H1 (cell line): ENCODE measurements around the gene MAGIX. TPM values are rescaled to one million over a fixed set of nuclear protein-coding genes. Genes with fewer than 3 reads are reported as not detected.

Experiments used
- BRCA1 ChIP-seq: IDR thresholded peaks from 2 replicates; pipeline ENCODE4 v1.6.1; 2012; ENCODE audit warnings: low read depth, low read length, improper control_type of control experiment
- E2F6 ChIP-seq: IDR thresholded peaks from 2 replicates; pipeline ENCODE4 v1.6.1; 2012; ENCODE audit warnings: inconsistent platforms
- EGR1 ChIP-seq: IDR thresholded peaks from 2 replicates; pipeline ENCODE4 v1.6.1; 2011; ENCODE audit warnings: low read depth, low read length, borderline replicate concordance
- HDAC2 ChIP-seq, 2 experiments: fragments of 300-600 bp in 1 of 2; sonication (generic) in 1 of 2; IDR thresholded peaks; 2 replicates each; pipeline ENCODE4 v1.6.1; 2011 to 2012; ENCODE audit warnings: low read depth in 2 of 2, low read length in 2 of 2, mild to moderate bottlenecking in 2 of 2, moderate library complexity in 2 of 2, borderline replicate concordance in 1 of 2, inconsistent platforms in 1 of 2
- JUND ChIP-seq: IDR thresholded peaks from 2 replicates; pipeline ENCODE4 v1.6.1; 2011; ENCODE audit warnings: mild to moderate bottlenecking, improper control_type of control experiment, low read length
- SIRT6 ChIP-seq: IDR thresholded peaks from one replicate; pipeline ENCODE4 v1.7.1; 2012; ENCODE audit warnings: low read length, inconsistent platforms
- ZNF274 ChIP-seq: IDR thresholded peaks from 2 replicates; pipeline ENCODE4 v1.7.0; 2012; ENCODE audit warnings: low read length, borderline replicate concordance; ENCODE audit errors: extremely low read depth
- polyA plus RNA-seq, 7 experiments: library from polyadenylated mRNA; depleted of rRNA in 3 of 7; stranded (reverse) in 5 of 7; unstranded in 2 of 7; fragments of >200 nt in 5 of 7; fragments of 200-250 nt in 2 of 7; gene quantifications; 1 replicate in 5 of 7; 2 replicates in 1 of 7; 4 replicates in 1 of 7; pipeline versions ENCODE4 v1.2.1 to v1.2.3, GENCODE V29; 2011 to 2013; ENCODE audit warnings: missing spikeins in 2 of 7, mixed read lengths in 2 of 7
- total RNA-seq: library from RNA; stranded (reverse); fragmentation: NEBNext Ultra II Directional; extraction: Animal tissue kit (Norgen Biotek cat#: 25700); gene quantifications from 2 replicates; pipeline ENCODE4 v1.2.1, GENCODE V29; 2021
- TF ChIP-seq, protein P1 (sequence below), 3 experiments: IDR thresholded peaks; 1 replicate in 2 of 3; 2 replicates in 1 of 3; pipeline versions ENCODE4 v1.5.1 to v1.6.1; 2011; ENCODE audit warnings: low read length in 3 of 3, mild to moderate bottlenecking in 3 of 3, inconsistent platforms in 2 of 3, low read depth in 1 of 3, moderate library complexity in 1 of 3; ENCODE audit not compliant: insufficient read depth in 1 of 3; ENCODE audit errors: control extremely low read depth in 1 of 3
- TF ChIP-seq, protein P2 (sequence below): IDR thresholded peaks from 2 replicates; pipeline ENCODE4 v1.6.1; 2011; ENCODE audit warnings: low read length, improper control_type of control experiment

The MAGIX gene
- total and polyA plus RNA-seq, 2 of the 8 experiments (the other 6 are each of a cell fraction or from before 2014, with no cell fraction given), result 0.37 to 1.1 TPM

- TF ChIP-seq, protein P1, sequence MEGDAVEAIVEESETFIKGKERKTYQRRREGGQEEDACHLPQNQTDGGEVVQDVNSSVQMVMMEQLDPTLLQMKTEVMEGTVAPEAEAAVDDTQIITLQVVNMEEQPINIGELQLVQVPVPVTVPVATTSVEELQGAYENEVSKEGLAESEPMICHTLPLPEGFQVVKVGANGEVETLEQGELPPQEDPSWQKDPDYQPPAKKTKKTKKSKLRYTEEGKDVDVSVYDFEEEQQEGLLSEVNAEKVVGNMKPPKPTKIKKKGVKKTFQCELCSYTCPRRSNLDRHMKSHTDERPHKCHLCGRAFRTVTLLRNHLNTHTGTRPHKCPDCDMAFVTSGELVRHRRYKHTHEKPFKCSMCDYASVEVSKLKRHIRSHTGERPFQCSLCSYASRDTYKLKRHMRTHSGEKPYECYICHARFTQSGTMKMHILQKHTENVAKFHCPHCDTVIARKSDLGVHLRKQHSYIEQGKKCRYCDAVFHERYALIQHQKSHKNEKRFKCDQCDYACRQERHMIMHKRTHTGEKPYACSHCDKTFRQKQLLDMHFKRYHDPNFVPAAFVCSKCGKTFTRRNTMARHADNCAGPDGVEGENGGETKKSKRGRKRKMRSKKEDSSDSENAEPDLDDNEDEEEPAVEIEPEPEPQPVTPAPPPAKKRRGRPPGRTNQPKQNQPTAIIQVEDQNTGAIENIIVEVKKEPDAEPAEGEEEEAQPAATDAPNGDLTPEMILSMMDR (IDR thresholded peaks at IDR 0.05; ENCODE audit: control extremely low read depth in 1 of 3, insufficient read depth in 1 of 3, low read depth in 1 of 3, low read length in 3 of 3), result peak in 2 of 3 experiments; percentile 19 to 32; a peak in 2 of 4 replicates
- TF ChIP-seq, protein P2, sequence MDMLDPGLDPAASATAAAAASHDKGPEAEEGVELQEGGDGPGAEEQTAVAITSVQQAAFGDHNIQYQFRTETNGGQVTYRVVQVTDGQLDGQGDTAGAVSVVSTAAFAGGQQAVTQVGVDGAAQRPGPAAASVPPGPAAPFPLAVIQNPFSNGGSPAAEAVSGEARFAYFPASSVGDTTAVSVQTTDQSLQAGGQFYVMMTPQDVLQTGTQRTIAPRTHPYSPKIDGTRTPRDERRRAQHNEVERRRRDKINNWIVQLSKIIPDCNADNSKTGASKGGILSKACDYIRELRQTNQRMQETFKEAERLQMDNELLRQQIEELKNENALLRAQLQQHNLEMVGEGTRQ, result peak; percentile 35; the same call in 1 of the 2 replicates
- TF ChIP-seq SIRT6 (no peak), BRCA1 (no peak), JUND (no peak), ZNF274 (no peak), E2F6 (peak; percentile 78), EGR1 (no peak), HDAC2 (IDR thresholded peaks at IDR 0.05; ENCODE audit: borderline replicate concordance in 1 of 2, low read depth in 2 of 2, low read length in 2 of 2) (0 out of 4 replicates have a peak, but pooled peaks of 1 of the 2 experiments have one; percentile 9)
These were observed 23.8 kb downstream of the MAGIX start, which contains the start of gene PRICKLE3 (continued) for GRCh38 chrX:49186125-49187027.
